ENCODE measurements around the gene AQP2. TPM values are rescaled to one million over a fixed set of nuclear protein-coding genes. Genes with fewer than 3 reads are reported as not detected.

Gene AQP2
- total RNA-seq, 2 experiments from 2014 or later, result not detected

GRCh38 chr12:49946086-49946485 lies 4.5 kb upstream of the AQP2 start:
- Histone ChIP-seq H3K27ac (ENCODE audit: low read depth in 1 of 2, low read length in 2 of 2) (peak overlapping the region in 1 of 2 donors; percentile 35), H3K36me3 (ENCODE audit: insufficient read depth, low read length) (no peaks in the 10 kb centered on the region), H3K4me1 (ENCODE audit: insufficient read depth, low read length) (peaks cover 40% of the 10 kb centered on the region), H3K27me3 (ENCODE audit: control insufficient read depth in 1 of 2, insufficient read depth in 2 of 2, low read length in 2 of 2) (no peaks in the 10 kb centered on the region), H3K9me3 (ENCODE audit: control insufficient read depth in 1 of 2, insufficient read depth in 1 of 2, low read length in 2 of 2) (no peaks in the 10 kb centered on the region), H3K4me3 (ENCODE audit: low read length) (no peak overlapping the region)
- Mint-ChIP-seq H3K36me3 (ENCODE audit: low read depth) (no peaks in the 10 kb centered on the region), H3K9me3 (no peaks in the 10 kb centered on the region), H3K27ac (peak overlapping the region; percentile 86), H3K4me1 (ENCODE audit: low read depth) (peaks cover 30% of the 10 kb centered on the region), H3K4me3 (peak overlapping the region; percentile 32), H3K27me3 (peaks cover 5% of the 10 kb centered on the region)
- intact Hi-C loops (cut with DNase I, micrococcal nuclease), result no loop called here
- DNase-seq (peak in 5 of 14 experiments; percentile 8 to 37 (median 18)), ATAC-seq (ENCODE audit: poor library complexity) (peak; percentile 24)
- ChIA-PET POLR2A (interaction anchor here (0.6 to 1.6 kb wide), 5 partner anchors 14 to 205 kb away, joined by 4 to 8 read pairs (median 5); partner anchors contain the start of genes BCDIN3D and TMBIM6), CTCF (interaction anchor here (0.9 to 2.4 kb wide), 12 partner anchors 9 to 276 kb away, joined by 3 to 32 read pairs (median 4); partner anchors contain the start of gene COX14)
- TF ChIP-seq CTCF (IDR thresholded peaks at IDR 0.05), result no peak

- Histone ChIP-seq H3K9me3 (ENCODE audit: control insufficient read depth in 1 of 2, insufficient read depth in 1 of 2, low read length in 2 of 2) (no peaks in the 10 kb centered on the region), H3K4me3 (ENCODE audit: low read length) (no peak overlapping the region), H3K27me3 (ENCODE audit: control insufficient read depth in 1 of 2, insufficient read depth in 2 of 2, low read length in 2 of 2) (no peaks in the 10 kb centered on the region), H3K27ac (ENCODE audit: low read depth in 1 of 2, low read length in 2 of 2) (no peak overlapping the region), H3K4me1 (ENCODE audit: insufficient read depth, low read length) (peaks cover 40% of the 10 kb centered on the region), H3K36me3 (ENCODE audit: insufficient read depth, low read length) (no peaks in the 10 kb centered on the region)
- Mint-ChIP-seq H3K4me1 (ENCODE audit: low read depth) (peaks cover 30% of the 10 kb centered on the region), H3K9me3 (no peaks in the 10 kb centered on the region), H3K27ac (peak overlapping the region; percentile 86), H3K4me3 (peak overlapping the region; percentile 32), H3K27me3 (peaks cover 5% of the 10 kb centered on the region), H3K36me3 (ENCODE audit: low read depth) (no peaks in the 10 kb centered on the region)
- intact Hi-C loops (cut with DNase I, micrococcal nuclease), result no loop called here
- DNase-seq (no peak), ATAC-seq (ENCODE audit: poor library complexity) (no peak)
- no peak for TF ChIP-seq CTCF (IDR thresholded peaks at IDR 0.05)
- CTCF ChIA-PET, result interaction anchor here (0.9 to 2.4 kb wide), 5 partner anchors 20 to 276 kb away, joined by 3 to 32 read pairs (median 3); partner anchors contain the start of gene COX14
- POLR2A ChIA-PET, result interaction anchor here (1.2 to 1.4 kb wide), 2 partner anchors 14 to 21 kb away, joined by 4 to 6 read pairs; no protein-coding TSS in a partner anchor
These were observed 4.0 kb upstream of the AQP2 start for GRCh38 chr12:49946497-49946896.

DNA sequence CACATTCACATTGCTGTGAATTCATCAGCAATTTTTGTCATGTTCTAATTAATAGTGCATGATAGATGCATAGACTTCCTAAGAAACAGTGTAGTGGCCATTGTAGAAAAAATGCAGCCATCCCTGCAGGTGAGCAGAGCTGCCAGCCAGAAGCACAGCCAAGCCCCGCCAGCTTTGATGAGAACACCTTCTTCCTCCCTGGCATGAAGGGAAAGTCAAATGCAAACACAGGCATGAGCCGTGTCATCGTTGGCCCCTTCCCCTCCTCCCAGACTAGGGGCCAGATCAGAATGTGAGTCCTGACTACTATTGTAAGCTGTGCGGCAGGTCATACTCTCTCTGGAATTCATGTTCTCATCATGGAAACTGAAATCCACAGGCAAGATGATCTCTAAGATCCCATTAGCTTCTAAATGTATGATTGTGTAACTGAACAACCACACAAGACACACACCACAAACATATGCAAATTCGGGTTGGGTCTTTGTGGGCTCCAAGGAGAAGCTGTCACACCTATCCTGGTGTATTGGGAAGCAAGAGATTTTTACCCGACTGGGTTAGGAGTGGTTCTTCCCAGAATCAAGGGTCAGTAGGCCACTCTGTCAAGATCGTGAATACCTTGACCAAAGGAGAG lies 2.8 kb upstream of the AQP2 start:
- Mint-ChIP-seq H3K4me1 (ENCODE audit: low read depth) (peaks cover 26% of the 10 kb centered on the region), H3K27ac (no peak overlapping the region), H3K9me3 (no peaks in the 10 kb centered on the region), H3K27me3 (peaks cover 15% of the 10 kb centered on the region), H3K4me3 (no peak overlapping the region), H3K36me3 (ENCODE audit: low read depth) (no peaks in the 10 kb centered on the region)
- Histone ChIP-seq H3K4me3 (ENCODE audit: low read length) (no peak overlapping the region), H3K36me3 (ENCODE audit: insufficient read depth, low read length) (no peaks in the 10 kb centered on the region), H3K27ac (ENCODE audit: low read depth in 1 of 2, low read length in 2 of 2) (no peak overlapping the region), H3K4me1 (ENCODE audit: insufficient read depth, low read length) (peaks cover 30% of the 10 kb centered on the region), H3K27me3 (ENCODE audit: control insufficient read depth in 1 of 2, insufficient read depth in 2 of 2, low read length in 2 of 2) (no peaks in the 10 kb centered on the region), H3K9me3 (ENCODE audit: control insufficient read depth in 1 of 2, insufficient read depth in 1 of 2, low read length in 2 of 2) (no peaks in the 10 kb centered on the region)
- CTCF ChIA-PET, result interaction anchor here (1.8 kb wide), 1 partner anchor 19 kb away, joined by 5 read pairs; no protein-coding TSS in a partner anchor
- POLR2A ChIA-PET, result no interaction called here
- intact Hi-C loops (cut with DNase I, micrococcal nuclease), result no loop called here
- DNase-seq (no peak), ATAC-seq (ENCODE audit: poor library complexity) (no peak)
- no peak for TF ChIP-seq CTCF (IDR thresholded peaks at IDR 0.05)

Data from CD4-positive, alpha-beta T cell (primary cell).